ENCODE measurements around the gene GRK7.

GRK7 gene, protein sequence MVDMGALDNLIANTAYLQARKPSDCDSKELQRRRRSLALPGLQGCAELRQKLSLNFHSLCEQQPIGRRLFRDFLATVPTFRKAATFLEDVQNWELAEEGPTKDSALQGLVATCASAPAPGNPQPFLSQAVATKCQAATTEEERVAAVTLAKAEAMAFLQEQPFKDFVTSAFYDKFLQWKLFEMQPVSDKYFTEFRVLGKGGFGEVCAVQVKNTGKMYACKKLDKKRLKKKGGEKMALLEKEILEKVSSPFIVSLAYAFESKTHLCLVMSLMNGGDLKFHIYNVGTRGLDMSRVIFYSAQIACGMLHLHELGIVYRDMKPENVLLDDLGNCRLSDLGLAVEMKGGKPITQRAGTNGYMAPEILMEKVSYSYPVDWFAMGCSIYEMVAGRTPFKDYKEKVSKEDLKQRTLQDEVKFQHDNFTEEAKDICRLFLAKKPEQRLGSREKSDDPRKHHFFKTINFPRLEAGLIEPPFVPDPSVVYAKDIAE (N-terminal part only)

GRCh38 chr3:141763088-141763750, at the start of gene GRK7:
TSS of gene GRK7 (plus strand) at chr3:141763408. CDS start at chr3:141778285, 14,877 bp downstream.
- DNase-seq, result no peak

DNA sequence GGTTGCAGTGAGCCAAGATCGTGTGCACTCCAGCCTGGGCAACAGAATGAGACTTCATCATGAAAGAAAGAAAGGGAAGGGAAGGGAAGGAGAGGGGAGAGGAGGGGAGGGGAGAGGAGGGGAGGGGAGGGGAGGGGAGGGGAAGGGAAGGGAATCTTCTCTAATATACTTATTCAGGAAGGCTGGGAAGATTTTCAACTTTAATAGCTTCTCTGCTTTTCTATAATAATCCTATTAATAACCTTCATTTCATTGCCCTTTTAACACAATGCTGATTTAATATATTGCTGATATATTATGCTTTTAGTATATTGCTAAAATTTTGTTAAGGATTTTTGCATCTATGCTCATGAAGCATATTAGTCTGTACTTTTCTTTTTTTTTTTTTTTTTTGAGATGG, 48.5 kb upstream of the GRK7 start:
- DNase-seq, result no peak

DNA sequence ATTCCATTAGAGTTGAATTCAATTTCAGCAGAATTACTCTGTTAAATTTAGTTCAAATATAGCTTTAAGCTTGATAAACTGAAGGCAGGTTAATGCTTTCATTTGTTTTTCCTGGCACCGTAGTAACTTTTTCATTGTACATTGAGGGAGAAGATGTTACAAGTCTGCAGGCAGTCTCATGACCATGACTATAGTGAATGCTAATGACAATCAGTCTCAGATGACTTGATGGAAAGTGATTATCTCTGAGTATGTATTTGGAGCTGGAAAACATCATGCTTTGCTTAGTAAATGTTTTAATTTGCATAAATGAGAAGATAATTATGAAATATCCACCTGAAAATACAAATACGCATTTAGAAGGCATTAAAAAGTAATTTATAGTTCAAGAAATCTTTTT, 41.1 kb upstream of the GRK7 start:
- no peak for DNase-seq

- no peak for DNase-seq
These were observed 40.6 kb upstream of the GRK7 start for GRCh38 chr3:141722648-141723047.

GRCh38 chr3:141723255-141723654, 40.0 kb upstream of the GRK7 start:
- DNase-seq, result no peak

GRCh38 chr3:141724186-141724585, 39.0 kb upstream of the GRK7 start:
- DNase-seq, result no peak

DNA sequence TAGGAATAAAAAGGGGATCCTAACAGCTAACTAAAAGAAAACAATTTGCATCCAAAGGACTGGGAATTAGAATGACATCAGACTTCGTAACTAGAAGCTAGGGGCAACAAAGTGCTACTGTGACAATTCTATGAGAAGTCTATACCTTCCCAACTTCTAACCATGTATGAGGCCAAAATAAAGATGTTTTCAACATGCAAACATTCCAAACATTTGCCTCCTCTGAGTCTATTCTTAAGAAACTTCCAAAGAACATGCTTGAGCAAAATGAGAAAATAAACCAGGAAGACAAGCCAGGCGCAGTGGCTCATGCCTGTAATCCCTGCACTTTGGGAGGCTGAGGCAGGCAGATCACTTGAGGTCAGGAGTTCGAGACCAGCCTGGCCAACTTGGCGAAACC, 38.2 kb upstream of the GRK7 start:
- no peak for DNase-seq

DNA sequence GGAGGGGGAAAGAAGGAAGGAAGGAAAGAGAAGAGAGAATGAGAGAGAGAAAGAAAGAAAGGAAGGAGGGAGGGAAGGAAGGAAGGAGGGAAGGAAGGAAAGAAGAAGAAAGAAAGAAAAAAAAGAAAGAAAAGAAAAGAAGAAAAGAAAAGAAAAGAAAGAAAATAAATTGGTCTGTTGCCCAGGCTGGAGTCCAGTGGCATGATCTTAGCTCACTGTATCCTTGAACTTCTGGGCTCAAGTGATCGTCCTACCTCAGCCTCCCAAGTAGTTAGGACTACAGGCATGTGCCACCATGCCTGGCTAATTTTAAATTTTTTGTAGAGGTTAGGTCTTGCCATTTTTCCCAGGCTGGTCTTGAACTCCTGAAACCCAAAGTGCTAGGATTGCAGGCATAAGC, 36.7 kb upstream of the GRK7 start:
- no peak for DNase-seq

GRCh38 chr3:141728355-141728892, 34.8 kb upstream of the GRK7 start:
- DNase-seq, result no peak

DNA sequence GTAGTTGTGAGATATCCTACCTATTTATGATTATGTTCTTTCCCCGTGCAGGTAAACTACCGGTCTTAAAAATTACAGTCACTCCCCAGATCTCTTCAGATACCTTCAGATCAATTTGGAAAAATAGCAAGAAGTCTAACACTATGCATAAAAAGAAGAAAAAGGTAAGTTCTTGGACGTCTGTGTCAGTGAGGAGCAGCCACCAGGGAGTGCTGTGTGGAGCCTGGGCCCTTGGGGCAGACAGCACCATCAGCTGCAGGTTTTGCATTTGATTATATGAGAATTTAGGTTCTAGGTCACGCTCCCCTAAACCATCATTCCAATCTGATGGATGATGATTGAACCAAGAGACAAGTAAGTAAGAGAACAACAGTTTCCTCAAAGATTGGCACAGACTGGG, 34.0 kb upstream of the GRK7 start:
- no peak for DNase-seq

DNA sequence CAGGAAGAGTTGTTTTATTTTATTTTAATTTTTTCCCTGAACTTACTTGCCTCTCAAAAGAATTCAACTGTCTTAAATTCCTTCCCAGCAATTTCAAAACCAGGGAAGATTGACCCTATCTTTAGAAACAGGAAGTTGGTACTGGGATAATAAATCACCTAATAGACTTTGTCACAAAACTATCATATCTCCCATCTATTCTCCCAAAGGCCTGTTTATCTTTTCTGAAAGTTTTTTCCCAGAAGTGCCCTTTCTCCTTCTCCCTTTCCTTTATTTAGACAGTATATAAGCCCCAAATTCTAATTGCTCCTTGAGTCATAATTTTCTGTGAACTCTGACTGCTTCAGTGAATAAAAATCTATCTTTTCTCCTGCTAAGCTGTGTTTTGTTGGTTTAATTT, 28.0 kb upstream of the GRK7 start:
- DNase-seq, result no peak

DNA sequence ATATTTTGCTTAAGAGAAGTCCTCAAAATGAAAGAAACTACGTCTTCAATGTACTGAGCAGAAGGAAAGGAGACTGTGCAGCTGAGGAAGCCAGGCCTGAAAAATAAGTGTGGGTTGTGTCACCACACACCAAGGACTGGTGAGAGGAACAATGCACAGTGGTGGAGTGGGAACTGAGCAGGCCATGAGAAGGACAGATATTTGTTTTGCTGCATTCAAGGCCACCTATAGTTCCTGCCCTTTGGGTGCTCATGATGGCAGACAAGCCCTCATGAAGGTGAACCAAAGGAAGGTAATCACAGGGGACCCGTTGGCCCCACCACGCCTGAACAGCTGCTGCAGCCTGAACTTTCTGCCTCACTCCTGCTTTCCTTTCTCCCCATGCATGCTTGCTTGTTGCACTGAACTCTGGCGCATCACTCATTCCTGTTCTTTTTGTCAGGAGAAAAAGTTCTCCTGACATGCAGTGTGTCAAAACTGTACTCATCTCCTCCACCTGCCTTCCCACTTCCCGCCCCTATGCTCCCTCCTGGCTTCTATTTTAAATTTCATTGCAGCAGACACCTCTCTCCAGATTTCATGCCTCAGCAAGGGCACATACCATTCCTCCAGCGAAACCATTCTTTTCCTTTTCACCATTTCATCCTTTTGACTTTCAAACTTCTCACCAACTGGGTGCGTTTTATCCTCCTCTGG, 27.3 kb upstream of the GRK7 start:
- DNase-seq, result no peak

DNA sequence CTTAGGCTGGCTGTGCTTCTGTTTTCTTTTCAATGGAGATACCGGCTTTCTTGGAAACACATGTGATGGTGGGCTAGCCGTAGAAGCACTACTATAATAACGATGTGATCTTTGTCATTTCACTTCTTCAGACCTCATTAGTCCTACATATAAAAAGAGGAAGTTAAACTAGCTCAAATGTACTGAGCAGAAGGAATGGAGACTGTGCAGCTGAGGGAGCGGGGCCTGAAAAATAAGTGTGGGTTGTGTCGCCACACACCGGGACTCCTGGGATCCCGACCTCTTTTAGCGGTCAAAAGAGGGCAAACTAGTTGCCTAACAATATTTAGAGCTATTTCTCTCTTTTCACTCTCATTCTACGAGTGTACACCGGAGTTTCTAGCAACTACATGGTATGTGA, 26.1 kb upstream of the GRK7 start:
- DNase-seq, result no peak

GRCh38 chr3:141737678-141738021, 25.6 kb upstream of the GRK7 start:
- DNase-seq, result no peak

GRCh38 chr3:141738022-141738890, 25.0 kb upstream of the GRK7 start, which contains the start of gene RNF7:
TSS of gene RNF7 (plus strand) at chr3:141738298. CDS start at chr3:141738342, 44 bp downstream.
- DNase-seq, result peak; percentile 93

- no peak for DNase-seq
These were observed 24.3 kb upstream of the GRK7 start for GRCh38 chr3:141738891-141739363.

DNA sequence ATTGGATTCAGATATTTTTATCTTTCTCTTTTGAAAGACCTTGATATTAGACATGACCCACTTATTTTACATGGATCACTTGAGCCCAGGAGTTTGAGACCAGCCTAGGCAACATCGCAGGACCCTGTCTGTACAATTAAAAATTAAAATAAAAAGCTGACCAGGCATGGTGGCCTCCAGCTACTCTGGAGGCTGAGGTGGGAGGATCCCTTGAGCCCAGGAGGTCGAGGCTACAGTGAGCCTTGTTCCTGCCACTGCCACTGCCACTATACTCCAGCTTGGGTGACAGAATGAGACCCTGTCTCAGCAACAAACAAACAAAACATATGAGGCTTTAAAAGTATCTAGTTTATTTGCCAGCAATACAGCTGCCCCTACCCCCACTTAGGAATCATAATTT, 23.5 kb upstream of the GRK7 start:
- DNase-seq, result no peak

GRCh38 chr3:141740349-141740748, 22.9 kb upstream of the GRK7 start:
- no peak for DNase-seq

GRCh38 chr3:141743305-141743704, 19.9 kb upstream of the GRK7 start:
- no peak for DNase-seq

DNA sequence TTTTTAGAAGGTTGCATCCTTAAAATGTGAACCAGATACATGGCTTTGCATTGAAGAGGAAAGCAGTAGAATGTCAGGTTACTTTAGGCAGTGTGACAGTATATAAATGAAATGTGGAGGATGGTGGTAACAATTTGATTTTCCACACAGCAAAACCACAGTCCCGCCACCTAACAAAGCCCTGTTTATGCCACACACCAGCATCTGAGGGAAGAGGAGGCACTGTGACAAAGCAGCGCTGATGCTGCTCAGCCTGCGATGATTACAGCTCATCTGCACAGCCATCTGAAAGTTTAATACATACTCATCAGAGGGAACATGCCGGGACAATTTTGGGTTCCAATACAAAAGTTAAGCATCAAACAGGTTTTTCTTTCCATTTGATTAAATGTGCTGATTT, 16.2 kb upstream of the GRK7 start:
- DNase-seq, result no peak

DNA sequence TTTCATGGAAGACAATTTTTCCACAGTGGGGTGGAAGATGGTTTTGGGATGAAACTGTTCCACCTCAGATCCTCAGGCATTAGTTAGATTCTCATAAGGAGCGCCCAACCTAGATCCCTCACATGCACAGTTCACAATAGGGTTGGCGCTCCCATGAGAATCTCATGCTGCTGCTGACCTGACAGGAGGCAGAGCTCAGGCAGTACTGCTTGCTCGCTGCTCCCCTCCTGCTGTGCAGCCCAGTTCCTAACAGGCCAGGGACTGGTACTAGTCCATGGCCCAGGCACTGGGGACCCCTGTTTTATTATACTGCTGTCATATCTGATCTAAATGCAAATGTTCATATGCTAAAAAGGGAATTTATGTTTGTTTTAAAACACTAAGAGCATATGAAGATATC, 9.8 kb upstream of the GRK7 start:
- DNase-seq, result no peak

GRCh38 chr3:141754032-141754431, 9.2 kb upstream of the GRK7 start:
- DNase-seq, result no peak
